ENCODE measurements around the gene SYCE3. TPM values are rescaled to one million over a fixed set of nuclear protein-coding genes. Genes with fewer than 3 reads are reported as not detected.

The SYCE3 gene
- total and polyA plus RNA-seq, 9 of the 15 experiments (the other 6 are each of a cell fraction or from before 2014, with no cell fraction given) = 0.56 TPM; not detected in 8

DNA sequence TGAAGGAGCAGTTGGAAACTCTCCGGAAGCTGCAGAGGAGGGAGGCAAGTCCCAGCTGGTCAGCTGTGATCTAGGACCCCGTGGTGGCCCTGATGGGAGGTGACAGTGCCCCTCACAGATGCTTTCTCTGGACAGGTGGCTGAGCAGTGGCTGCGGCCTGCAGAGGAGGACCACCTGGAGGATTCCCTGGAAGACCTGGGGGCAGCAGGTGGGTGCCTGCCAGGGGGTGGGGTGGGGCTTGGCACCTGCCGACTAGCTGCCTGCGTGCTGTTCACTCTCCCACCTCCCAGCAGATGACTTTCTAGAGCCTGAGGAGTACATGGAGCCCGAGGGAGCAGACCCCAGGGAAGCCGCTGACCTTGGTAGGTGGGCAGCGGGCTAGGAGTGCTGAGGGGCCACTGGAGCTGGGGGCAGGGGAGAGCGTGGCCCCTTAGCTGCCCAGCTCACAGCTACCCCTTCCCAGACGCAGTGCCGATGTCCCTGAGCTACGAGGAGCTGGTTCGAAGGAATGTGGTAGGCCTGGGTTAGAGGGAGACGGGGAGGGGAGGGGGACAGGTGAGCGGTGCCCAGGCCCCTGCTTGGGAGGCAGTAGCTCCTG, 40.4 kb downstream of the SYCE3 start:
- Histone ChIP-seq H3K79me2 (ENCODE audit: control insufficient read depth, insufficient read depth, low read length) (peaks cover 34% of the 10 kb centered on the region), H4K20me1 (replicated peaks; ENCODE audit: control insufficient read depth, insufficient read depth, low read length) (peaks cover 12% of the 10 kb centered on the region; the same call in 1 of the 2 replicates), H3K4me2 (ENCODE audit: insufficient read depth, low read length) (no peak overlapping the region), H3K4me1 (replicated peaks in 1 of 2; ENCODE audit: control insufficient read depth in 2 of 2, insufficient read depth in 2 of 2, low read length in 2 of 2) (peaks cover 8 to 46% of the 10 kb centered on the region in 2 experiments; a peak in 4 of 5 replicates), H3K36me3 (ENCODE audit: control insufficient read depth, insufficient read depth, low read length) (peaks cover 64% of the 10 kb centered on the region; the same call in 1 of the 3 replicates), H3K9ac (ENCODE audit: insufficient read depth in 1 of 2, low read depth in 2 of 2, low read length in 2 of 2) (peak overlapping the region in 1 of 2 experiments; percentile 9; a peak in 1 of 4 replicates), H3K27me3 (ENCODE audit: control insufficient read depth in 2 of 2, insufficient read depth in 2 of 2, low read length in 2 of 2) (no peaks in the 10 kb centered on the region), H2AFZ (ENCODE audit: low read depth, low read length) (no peak overlapping the region), H3K27ac (ENCODE audit: extremely low read depth, low read depth, low read length) (no peak overlapping the region), H3K9me3 (replicated peaks; ENCODE audit: control insufficient read depth, insufficient read depth, low read depth, low read length) (no peaks in the 10 kb centered on the region), H3K4me3 (no peak overlapping the region), H3K9me1 (ENCODE audit: control insufficient read depth, insufficient read depth, low read length) (no peaks in the 10 kb centered on the region)
- TF ChIP-seq HDAC3 (IDR thresholded peaks at IDR 0.05; ENCODE audit: borderline replicate concordance, partially characterized antibody) (no peak), MTF1 (CRISPR knock-in tag; IDR thresholded peaks at IDR 0.05; ENCODE audit: borderline replicate concordance) (no peak)
- DNase-seq (ENCODE audit: extremely low read depth in 1 of 4, low spot score in 3 of 4) (no peak), ATAC-seq (no peak), FAIRE-seq (no peak)
- in situ Hi-C loops (cut with MboI) = loop anchor here (5.0 kb wide), 1 partner anchor 45 kb away; no protein-coding TSS in a partner anchor
- intact Hi-C loops (cut with micrococcal nuclease) = no loop called here
- no TSS peak for BruUV-seq (replicated peaks)
- 91% methylated on average over 8 of the region's 15 CpGs for WGBS (ENCODE audit: insufficient coverage, low coverage, missing lambda C conversion rate)
- ChIA-PET POLR2A (interaction anchor here (0.5 to 5.3 kb wide), 9 partner anchors 8 to 331 kb away, joined by 3 to 65 read pairs (median 4); partner anchors contain the start of genes LMF2, NCAPH2 and SYCE3), CTCF (ENCODE audit: low intra/inter-chr PET ratio) (no interaction called here)

DNA sequence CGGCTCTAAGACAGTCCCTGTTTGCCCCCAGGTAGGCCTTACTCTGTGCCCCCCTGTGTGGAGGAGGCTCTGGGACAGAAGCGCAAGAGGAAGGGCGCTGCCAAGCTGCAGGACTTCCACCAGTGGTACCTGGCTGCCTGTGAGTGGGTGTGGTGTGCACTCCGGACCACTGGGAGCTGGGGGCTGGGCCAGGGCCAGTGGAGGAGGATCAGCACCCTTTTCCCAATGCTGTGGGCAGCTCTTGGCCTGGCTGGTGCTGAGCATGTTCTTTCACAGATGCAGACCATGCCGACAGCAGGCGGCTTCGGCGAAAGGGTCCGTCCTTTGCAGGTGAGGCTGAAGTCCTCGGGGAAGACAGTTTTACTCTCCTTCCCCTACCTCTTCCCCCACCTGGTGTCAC, 41.0 kb downstream of the SYCE3 start:
- 98% methylated on average over 9 of the region's 10 CpGs for WGBS (ENCODE audit: insufficient coverage, low coverage, missing lambda C conversion rate)
- ChIA-PET CTCF (ENCODE audit: low intra/inter-chr PET ratio) (no interaction called here), POLR2A (interaction anchor here (0.5 to 5.3 kb wide), 6 partner anchors 7 to 331 kb away, joined by 3 to 65 read pairs (median 4); partner anchors contain the start of genes LMF2 and NCAPH2)
- no peak for ATAC-seq
- Histone ChIP-seq H2AFZ (ENCODE audit: low read depth, low read length) (no peak overlapping the region), H3K4me2 (ENCODE audit: insufficient read depth, low read length) (no peak overlapping the region), H3K9ac (ENCODE audit: insufficient read depth in 1 of 2, low read depth in 2 of 2, low read length in 2 of 2) (no peak overlapping the region), H3K27me3 (ENCODE audit: control insufficient read depth in 2 of 2, insufficient read depth in 2 of 2, low read length in 2 of 2) (no peaks in the 10 kb centered on the region), H4K20me1 (replicated peaks; ENCODE audit: control insufficient read depth, insufficient read depth, low read length) (peaks cover 12% of the 10 kb centered on the region; the same call in 1 of the 2 replicates), H3K4me3 (no peak overlapping the region), H3K4me1 (replicated peaks in 1 of 2; ENCODE audit: control insufficient read depth in 2 of 2, insufficient read depth in 2 of 2, low read length in 2 of 2) (peaks cover 2 to 40% of the 10 kb centered on the region in 2 experiments; a peak in 4 of 5 replicates), H3K9me3 (replicated peaks; ENCODE audit: control insufficient read depth, insufficient read depth, low read depth, low read length) (no peaks in the 10 kb centered on the region), H3K36me3 (ENCODE audit: control insufficient read depth, insufficient read depth, low read length) (peaks cover 70% of the 10 kb centered on the region; the same call in 1 of the 3 replicates), H3K79me2 (ENCODE audit: control insufficient read depth, insufficient read depth, low read length) (peaks cover 28% of the 10 kb centered on the region), H3K27ac (ENCODE audit: extremely low read depth, low read depth, low read length) (no peak overlapping the region), H3K9me1 (ENCODE audit: control insufficient read depth, insufficient read depth, low read length) (no peaks in the 10 kb centered on the region)
- no peak for DNase-seq (ENCODE audit: extremely low read depth in 1 of 4, low spot score in 3 of 4)
- TF ChIP-seq POLR2G (IDR thresholded peaks at IDR 0.05; ENCODE audit: low read depth, low read length) (peak; percentile 65), KLF1 (tag; IDR thresholded peaks at IDR 0.05) (no peak), RBFOX2 (IDR thresholded peaks at IDR 0.05; ENCODE audit: low read depth, low read length) (peak; percentile 16; the same call in 1 of the 2 replicates)
- BruUV-seq (replicated peaks) = no TSS peak
- intact Hi-C loops (cut with micrococcal nuclease) = no loop called here
- no peak for FAIRE-seq
- in situ Hi-C loops (cut with MboI) = loop anchor here (5.0 kb wide), 1 partner anchor 46 kb away; no protein-coding TSS in a partner anchor

Measured in K562 (cell line).